CD4-positive, alpha-beta memory T cell (primary cell): ENCODE measurements around the gene HAUS2. TPM values are rescaled to one million over a fixed set of nuclear protein-coding genes. Genes with fewer than 3 reads are reported as not detected.
"Not testable (repeated sequence)": the region's sequence is repeated elsewhere in the genome, so short reads cannot be mapped to it uniquely, and the experiment has no call there.

Experiments
- CTCF ChIA-PET: fragments of 350-600 bp; sonication (Branson Sonifier 250); formaldehyde crosslinking; loops from one replicate; lab custom pipeline; 2021; ENCODE audit warnings: inconsistent platforms; ENCODE audit not compliant: partially characterized antibody; lab: Charles Lee
- POLR2A ChIA-PET: fragments of 350-600 bp; sonication (Branson Sonifier 250); formaldehyde crosslinking; loops from one replicate; lab custom pipeline; 2021; ENCODE audit not compliant: partially characterized antibody; lab: Charles Lee
- DNase-seq, 5 donors: peaks; one replicate each; pipeline versions ENCODE4 v3.0.0 to v3.0.0-alpha.2; 2020 to 2022; ENCODE audit warnings: mixed read lengths in 1 of 5
- H3K27ac ChIP-seq: one replicate; pipeline ENCODE4 v1.7.0; 2013; ENCODE audit warnings: low read depth, low read length
- H3K27me3 ChIP-seq: 2 replicates; pipeline ENCODE4 v1.7.0; 2013; ENCODE audit warnings: mild to moderate bottlenecking, low read length, moderate library complexity; ENCODE audit not compliant: insufficient read depth
- H3K36me3 ChIP-seq: 2 replicates; pipeline ENCODE4 v1.7.0; 2013; ENCODE audit warnings: mild to moderate bottlenecking, low read length, moderate library complexity; ENCODE audit not compliant: insufficient read depth
- H3K4me1 ChIP-seq: 2 replicates; pipeline ENCODE4 v1.7.0; 2013; ENCODE audit warnings: mild to moderate bottlenecking, low read length, moderate library complexity; ENCODE audit not compliant: insufficient read depth
- H3K4me3 ChIP-seq, 2 donors: one replicate each; pipeline ENCODE4 v1.7.0; 2013; ENCODE audit warnings: low read length in 2 of 2, mild to moderate bottlenecking in 1 of 2
- H3K9me3 ChIP-seq, 2 donors: one replicate each; pipeline ENCODE4 v1.7.0; 2013; ENCODE audit warnings: low read length in 2 of 2, control low read depth in 1 of 2; ENCODE audit not compliant: control insufficient read depth in 1 of 2
- H3K27ac Mint-ChIP-seq, 7 donors: one replicate each; pipeline ENCODE4 v1.8.0; 2020 to 2021; ENCODE audit warnings: mixed read lengths in 7 of 7, mild to moderate bottlenecking in 6 of 7, inconsistent platforms in 3 of 7, moderate library complexity in 3 of 7
- H3K27me3 Mint-ChIP-seq, 2 donors: one replicate each; pipeline ENCODE4 v1.8.0; 2020 to 2021; ENCODE audit warnings: mixed read lengths in 2 of 2
- H3K36me3 Mint-ChIP-seq, 2 donors: one replicate each; pipeline ENCODE4 v1.8.0; 2020 to 2021; ENCODE audit warnings: mixed read lengths in 2 of 2, inconsistent platforms in 1 of 2, mild to moderate bottlenecking in 1 of 2
- H3K4me1 Mint-ChIP-seq, 4 donors: one replicate each; pipeline ENCODE4 v1.8.0; 2020 to 2021; ENCODE audit warnings: mixed read lengths in 4 of 4, mild to moderate bottlenecking in 1 of 4
- H3K4me3 Mint-ChIP-seq, 8 donors: one replicate each; pipeline ENCODE4 v1.8.0; 2020 to 2021; ENCODE audit warnings: mixed read lengths in 8 of 8, mild to moderate bottlenecking in 7 of 8, moderate library complexity in 6 of 8, inconsistent platforms in 3 of 8
- H3K9me3 Mint-ChIP-seq, 8 donors: one replicate each; pipeline ENCODE4 v1.8.0; 2020 to 2021; ENCODE audit warnings: mixed read lengths in 8 of 8, mild to moderate bottlenecking in 5 of 8, inconsistent platforms in 3 of 8, moderate library complexity in 1 of 8
- intact Hi-C: fragments of 100-400 bp; cut with micrococcal nuclease; formaldehyde crosslinking; loops from one replicate; pipeline ENCODE4 v1.15.1; 2023
- polyA plus RNA-seq, 2 donors: library from polyadenylated mRNA; unstranded; fragments of 300-500 nt; fragmentation: Illumina TruSeq; gene quantifications; one replicate each; pipeline ENCODE4 v1.2.3, GENCODE V29; 2021
- total RNA-seq, 2 experiments: library from RNA; stranded (reverse); gene quantifications; one replicate each; pipeline ENCODE4 v1.2.3, GENCODE V29; 2021

HAUS2 gene
- total and polyA plus RNA-seq, 4 experiments from 2014 or later, result 16.4 to 28.2 (median 23.2) TPM

GRCh38 chr15:42544853-42545629 is 3.6 kb upstream of the HAUS2 start:
- Histone ChIP-seq H3K4me3 (no peak overlapping the region), H3K4me1 (peaks cover 40% of the 10 kb centered on the region), H3K9me3 (no peaks in the 10 kb centered on the region), H3K27me3 (no peaks in the 10 kb centered on the region), H3K27ac (no peak overlapping the region), H3K36me3 (peaks cover 11% of the 10 kb centered on the region)
- Mint-ChIP-seq H3K36me3 (peaks cover 17 to 49% of the 10 kb centered on the region in 2 donors), H3K4me3 (peak overlapping the region in 3 of 8 donors; percentile 5 to 52 (median 35)), H3K9me3 (no peaks in the 10 kb centered on the region), H3K27ac (peak overlapping the region in 6 of 7 donors; percentile 49 to 85 (median 78)), H3K27me3 (no peaks in the 10 kb centered on the region), H3K4me1 (peaks cover 35 to 51% (median 42%) of the 10 kb centered on the region in 4 donors)
- intact Hi-C loops, result no loop called here
- CTCF ChIA-PET, result interaction anchor here (0.6 to 1.2 kb wide), 3 partner anchors 10 to 12 kb away, joined by 3 to 5 read pairs (median 4); no protein-coding TSS in a partner anchor
- no peak for DNase-seq
- POLR2A ChIA-PET, result interaction anchor here (0.7 to 1.8 kb wide), 2 partner anchors 50 to 54 kb away, joined by 3 to 7 read pairs; partner anchors contain the start of genes SNAP23 and ZNF106

DNA sequence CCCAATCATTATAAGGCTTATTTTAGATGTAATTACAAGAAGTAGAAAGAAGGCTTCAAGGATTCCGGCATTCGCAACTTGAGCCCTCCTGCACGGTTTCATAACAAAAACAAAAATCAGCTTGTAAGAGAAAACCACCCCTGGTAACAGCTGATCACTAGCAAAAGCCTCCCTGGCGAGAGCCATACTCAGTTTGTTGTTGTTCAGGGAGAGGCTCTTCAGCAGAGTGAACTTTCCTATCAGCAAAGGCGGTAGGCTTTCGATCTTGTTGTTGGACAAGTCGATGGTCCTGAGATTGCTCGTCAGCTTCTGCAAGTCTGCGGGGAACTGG is 755 bp upstream of the HAUS2 start:
- ChIA-PET POLR2A (interaction anchor here (0.8 to 5.6 kb wide), 15 partner anchors 12 to 275 kb away, joined by 3 to 60 read pairs (median 5); partner anchors contain the start of genes GANC, SNAP23, STARD9 and TMEM87A), CTCF (interaction anchor here (1.0 to 1.6 kb wide), 3 partner anchors 33 to 103 kb away, joined by 3 to 5 read pairs (median 3); no protein-coding TSS in a partner anchor)
- Histone ChIP-seq H3K9me3 (no peaks in the 10 kb centered on the region), H3K27me3 (no peaks in the 10 kb centered on the region), H3K27ac (peak overlapping the region; percentile 88), H3K4me3 (peak overlapping the region; percentile 92 to 99), H3K4me1 (peaks cover 47% of the 10 kb centered on the region), H3K36me3 (peaks cover 11% of the 10 kb centered on the region)
- intact Hi-C loops, result loop anchor here (1.0 to 2.0 kb wide), 4 partner anchors 27 to 102 kb away; partner anchors contain the start of genes STARD9 and ZNF106
- H3K36me3 Mint-ChIP-seq, result peaks cover 12 to 43% of the 10 kb centered on the region in 2 donors
- H3K27ac Mint-ChIP-seq, result peak overlapping the region; percentile 87 to 100 (median 98)
- DNase-seq, result no peak
- no peaks in the 10 kb centered on the region for H3K9me3 Mint-ChIP-seq
- peak overlapping the region; percentile 93 to 100 (median 96) for H3K4me3 Mint-ChIP-seq
- H3K27me3 Mint-ChIP-seq, result no peaks in the 10 kb centered on the region
- peaks cover 36 to 69% (median 51%) of the 10 kb centered on the region in 4 donors for H3K4me1 Mint-ChIP-seq

DNA sequence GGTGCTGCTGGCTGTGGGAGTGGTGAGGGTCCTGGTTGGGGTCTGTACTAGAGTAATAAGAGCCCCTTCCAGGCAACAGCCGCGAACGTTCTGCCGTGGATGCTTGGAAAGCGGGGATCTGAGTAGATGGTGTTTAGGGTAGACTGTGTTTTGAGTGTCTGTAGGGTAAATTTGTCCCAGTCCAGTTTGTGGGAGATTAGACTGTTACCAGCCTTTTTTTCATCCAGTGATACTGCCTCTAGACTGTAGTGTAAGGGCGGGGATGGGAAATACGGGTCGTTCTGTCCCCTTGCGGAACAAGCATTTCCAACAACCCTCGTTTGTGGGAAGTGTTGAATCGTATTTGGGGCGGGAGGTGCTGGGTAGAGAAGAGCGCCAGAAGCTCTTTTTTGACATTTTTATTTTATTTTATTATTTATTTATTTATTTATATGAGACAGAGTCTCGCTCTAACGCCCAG is 424 bp downstream of the HAUS2 start:
- H3K9me3 Mint-ChIP-seq, result no peaks in the 10 kb centered on the region

DNA sequence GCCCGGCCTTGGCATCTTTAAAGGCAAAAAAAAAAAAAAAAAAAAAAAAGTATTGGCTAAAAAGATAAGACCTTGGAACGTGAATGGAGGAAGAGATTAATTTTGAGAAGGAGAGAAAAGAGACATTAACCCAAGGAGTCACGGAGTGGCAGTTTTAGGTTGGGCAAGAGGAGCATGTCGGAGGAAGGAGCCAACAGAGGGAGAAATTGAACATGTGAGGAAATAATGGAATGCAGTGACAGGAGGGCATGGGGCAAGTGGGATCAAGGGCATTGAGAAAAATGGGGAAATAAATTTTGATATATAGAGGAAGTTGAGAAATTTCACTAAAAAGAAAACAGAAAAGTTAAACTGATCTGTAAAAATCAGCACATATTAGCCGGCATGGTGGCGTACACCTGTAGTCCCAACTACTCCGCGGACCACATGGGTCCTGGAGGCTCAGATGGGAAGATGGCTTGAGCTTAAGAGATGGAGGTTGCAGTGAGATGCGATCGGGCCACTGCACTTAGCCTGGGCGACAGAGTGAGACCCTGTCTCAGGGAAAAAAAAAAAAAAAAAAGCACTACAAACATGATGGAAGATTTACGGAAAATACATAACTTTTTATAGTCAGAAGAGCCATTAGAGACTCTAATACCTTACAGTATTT is 1.2 kb downstream of the HAUS2 start:
- Histone ChIP-seq H3K4me3 (no peak overlapping the region), H3K4me1 (peaks cover 53% of the 10 kb centered on the region), H3K36me3 (peaks cover 5% of the 10 kb centered on the region), H3K9me3 (no peaks in the 10 kb centered on the region), H3K27ac (no peak overlapping the region), H3K27me3 (no peaks in the 10 kb centered on the region)
- Mint-ChIP-seq H3K4me1 (peaks cover 39 to 84% (median 57%) of the 10 kb centered on the region in 4 donors), H3K4me3 (peak overlapping the region; percentile 93 to 100 (median 96)), H3K36me3 (peaks cover 11 to 39% of the 10 kb centered on the region in 2 donors), H3K27ac (peak overlapping the region; percentile 39 to 91 (median 81)), H3K27me3 (no peaks in the 10 kb centered on the region), H3K9me3 (no peaks in the 10 kb centered on the region)
- ChIA-PET CTCF (interaction anchor here (1.3 kb wide), 1 partner anchor 55 kb away, joined by 4 read pairs; the partner anchor contains the start of gene SNAP23), POLR2A (interaction anchor here (1.0 to 5.6 kb wide), 5 partner anchors 11 to 59 kb away, joined by 3 to 60 read pairs (median 33); partner anchors contain the start of genes SNAP23, STARD9 and ZNF106)
- DNase-seq, result no peak
- intact Hi-C loops, result loop anchor here (2.0 kb wide), 1 partner anchor 59 kb away; the partner anchor contains the start of gene ZNF106

More for the DNA sequence above, 424 bp downstream of the HAUS2 start:
- Histone ChIP-seq H3K4me1 (peaks cover 54% of the 10 kb centered on the region), H3K36me3 (peaks cover 11% of the 10 kb centered on the region), H3K9me3 (no peaks in the 10 kb centered on the region), H3K27me3 (no peaks in the 10 kb centered on the region), H3K27ac (peak overlapping the region; percentile 88), H3K4me3 (peak overlapping the region; percentile 92 to 99)
- Mint-ChIP-seq H3K4me1 (peaks cover 40 to 78% (median 59%) of the 10 kb centered on the region in 4 donors), H3K36me3 (peaks cover 12 to 40% of the 10 kb centered on the region in 2 donors), H3K4me3 (peak overlapping the region; percentile 93 to 100 (median 96)), H3K27me3 (no peaks in the 10 kb centered on the region), H3K27ac (peak overlapping the region; percentile 87 to 100 (median 98))
- ChIA-PET POLR2A (interaction anchor here (1.0 to 5.6 kb wide), 9 partner anchors 10 to 276 kb away, joined by 3 to 60 read pairs (median 8); partner anchors contain the start of genes GANC, SNAP23, STARD9 and TMEM87A), CTCF (interaction anchor here (1.3 kb wide), 1 partner anchor 54 kb away, joined by 4 read pairs; the partner anchor contains the start of gene SNAP23)
- intact Hi-C loops, result loop anchor here (2.0 kb wide), 1 partner anchor 58 kb away; the partner anchor contains the start of gene ZNF106
- peak in 1 of 5 donors; percentile 56 for DNase-seq

DNA sequence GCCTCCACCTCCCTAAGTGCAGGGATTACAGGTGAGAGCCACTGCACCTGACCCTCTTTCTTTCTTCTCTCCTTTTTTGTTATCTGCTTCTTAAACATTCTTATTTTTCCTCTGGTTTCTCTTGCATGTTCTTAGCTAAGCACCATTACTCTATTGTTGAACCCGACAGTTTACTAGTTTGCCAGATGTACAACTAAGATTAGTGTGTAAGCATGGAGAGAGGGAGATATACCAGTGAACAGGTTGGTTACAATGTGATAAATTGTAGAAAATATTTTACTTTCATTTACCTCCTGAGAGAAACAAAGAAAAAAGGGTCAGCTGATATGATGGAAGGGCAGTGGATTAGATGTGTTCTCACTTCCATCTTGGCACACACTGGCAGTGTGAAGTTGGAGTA is 4.9 kb downstream of the HAUS2 start:
- Histone ChIP-seq H3K4me1 (peaks cover 21% of the 10 kb centered on the region), H3K27ac (no peak overlapping the region), H3K9me3 (no peaks in the 10 kb centered on the region), H3K27me3 (no peaks in the 10 kb centered on the region), H3K36me3 (no peaks in the 10 kb centered on the region), H3K4me3 (no peak overlapping the region)
- Mint-ChIP-seq H3K27ac (peak overlapping the region in 3 of 7 donors; percentile 1 to 47 (median 30)), H3K4me1 (peaks cover 17 to 56% (median 30%) of the 10 kb centered on the region in 4 donors), H3K27me3 (no peaks in the 10 kb centered on the region), H3K9me3 (no peaks in the 10 kb centered on the region), H3K36me3 (peaks cover 4 to 25% of the 10 kb centered on the region in 2 donors), H3K4me3 (no peak overlapping the region)
- POLR2A ChIA-PET, result interaction anchor here (0.6 kb wide), 2 partner anchors 88 to 162 kb away, joined by 3 read pairs; no protein-coding TSS in a partner anchor
- no peak for DNase-seq
- CTCF ChIA-PET, result no interaction called here
- intact Hi-C loops, result no loop called here

GRCh38 chr15:42556550-42557207 is 8.0 kb downstream of the HAUS2 start:
- DNase-seq, H3K9me3 Mint-ChIP-seq, H3K9me3 ChIP-seq, H3K27me3 ChIP-seq, H3K27ac ChIP-seq, H3K4me3 ChIP-seq, POLR2A ChIA-PET, H3K4me1 ChIP-seq, H3K27me3 Mint-ChIP-seq, H3K4me3 Mint-ChIP-seq, intact Hi-C loops: not testable (repeated sequence)
- peaks cover 8 to 29% (median 18%) of the 10 kb centered on the region in 4 donors for H3K4me1 Mint-ChIP-seq
- H3K36me3 ChIP-seq, result peaks cover 22% of the 10 kb centered on the region
- CTCF ChIA-PET, result interaction anchor here (0.7 kb wide), 3 partner anchors 12 to 1699 kb away, joined by 3 read pairs; no protein-coding TSS in a partner anchor
- peak overlapping the region in 1 of 7 donors; percentile 29 for H3K27ac Mint-ChIP-seq
- peaks cover 8 to 40% of the 10 kb centered on the region in 2 donors for H3K36me3 Mint-ChIP-seq
